GM18505 (cell line): ENCODE data around the gene GULP1.

Experiments
- ATAC-seq: cut with Tn5 transposase; IDR thresholded peaks from one replicate; pipeline ENCODE4 v1.9.1; 2021; ENCODE audit not compliant: unreplicated experiment
- POLR2A ChIP-seq: IDR thresholded peaks from 4 replicates; pipeline ENCODE4 v1.6.1; 2011; ENCODE audit warnings: borderline replicate concordance; ENCODE audit not compliant: insufficient read depth, insufficient read length; ENCODE audit errors: extremely low read depth

GULP1 gene

GRCh38 chr2:188395903-188396689 is 104.4 kb downstream of the GULP1 start:
- ATAC-seq: no peak
- no peak for TF ChIP-seq POLR2A

GRCh38 chr2:188399159-188399558 is 107.5 kb downstream of the GULP1 start:
- TF ChIP-seq POLR2A: no peak
- ATAC-seq: no peak

DNA sequence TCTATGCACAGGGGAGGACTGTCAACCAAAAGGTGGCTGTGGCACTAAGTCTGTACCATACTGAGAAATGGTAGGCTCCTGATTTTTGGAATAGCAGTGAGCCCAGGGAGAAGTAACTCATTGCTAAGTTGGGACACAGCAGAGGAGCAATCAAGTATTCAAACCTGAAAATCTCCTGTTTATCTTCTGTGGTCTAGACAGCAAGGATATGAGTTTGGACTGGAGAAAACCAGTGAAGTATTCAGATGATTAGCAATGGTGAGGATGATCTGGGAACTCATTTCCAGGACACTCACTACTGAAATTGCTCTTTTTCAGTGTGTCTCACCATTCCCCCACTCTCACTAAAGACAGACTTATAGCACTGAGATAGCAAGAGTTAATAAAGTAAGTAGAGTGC is 112.0 kb downstream of the GULP1 start:
- TF ChIP-seq POLR2A: no peak
- no peak for ATAC-seq

DNA sequence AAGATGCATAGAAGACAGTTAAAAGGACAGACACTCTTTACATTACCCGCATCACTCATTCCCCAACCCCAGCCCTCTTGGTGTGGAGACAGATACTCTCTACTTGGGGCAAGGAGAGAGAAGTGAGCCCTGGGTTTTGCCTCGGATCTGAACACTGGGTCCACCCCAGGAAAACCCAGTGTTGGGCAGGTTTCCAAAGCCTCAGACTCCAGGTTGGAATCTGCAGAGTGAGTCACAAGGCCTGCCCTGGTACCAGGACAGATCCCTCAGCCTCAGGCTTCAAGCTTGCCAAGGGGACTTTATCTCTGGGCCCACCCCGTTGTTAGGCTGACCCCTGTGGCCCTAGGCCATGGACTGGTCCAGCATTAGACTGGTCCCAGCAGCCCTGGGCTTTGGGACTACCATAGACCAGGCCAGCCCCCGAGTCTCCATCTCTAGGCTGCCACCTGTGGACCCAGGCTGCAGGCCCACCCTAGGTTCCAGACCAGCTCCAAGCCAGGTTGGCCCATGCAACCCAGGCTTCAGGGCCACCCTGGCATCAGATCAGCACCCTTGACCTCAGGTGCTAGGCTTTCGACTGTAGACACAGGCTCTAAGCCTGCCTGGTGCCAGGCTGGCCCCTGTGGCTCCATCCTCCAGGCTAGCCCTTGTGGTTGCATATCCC is 112.8 kb downstream of the GULP1 start:
- ATAC-seq: no peak
- no peak for TF ChIP-seq POLR2A

DNA sequence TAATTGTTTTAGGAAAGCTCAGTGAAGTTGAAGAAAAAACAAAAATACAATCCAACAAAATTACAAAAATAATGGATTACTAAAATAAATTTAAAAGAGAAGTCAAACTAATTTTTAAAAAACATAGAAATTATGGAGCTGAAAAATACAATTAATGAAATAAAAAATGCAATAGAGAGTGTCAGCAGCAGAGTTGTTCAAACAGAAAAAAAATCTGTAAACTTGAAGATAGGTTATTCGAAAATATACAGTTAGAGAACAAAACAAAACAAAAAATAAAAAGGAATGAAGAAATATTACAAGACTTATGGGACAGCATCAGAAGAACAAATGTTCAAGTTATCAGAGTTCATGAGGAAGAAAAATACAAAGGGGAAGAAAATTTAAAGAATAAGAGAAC is 114.7 kb downstream of the GULP1 start:
- no peak for TF ChIP-seq POLR2A
- ATAC-seq: no peak

GRCh38 chr2:188410504-188411235 is 119.0 kb downstream of the GULP1 start:
- TF ChIP-seq POLR2A: no peak
- ATAC-seq: no peak

DNA sequence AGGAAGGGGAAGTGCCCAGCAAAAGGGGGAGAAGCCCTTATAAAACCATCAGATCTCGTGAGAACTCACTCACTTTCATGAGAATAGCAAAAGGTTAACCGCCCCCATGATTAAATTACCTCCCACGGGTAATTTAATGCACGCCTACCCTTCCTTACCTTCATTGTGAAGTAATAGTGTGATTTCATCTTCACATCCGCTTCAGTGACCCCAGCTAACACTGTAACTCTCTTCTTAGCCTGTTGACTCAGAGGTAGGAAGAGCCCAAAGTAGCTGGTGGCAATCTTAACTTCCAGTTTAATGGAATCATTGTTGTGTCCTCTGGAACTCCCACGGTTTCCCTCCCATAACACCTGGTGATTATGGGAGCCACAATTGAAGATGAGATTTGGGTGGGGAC is 120.5 kb downstream of the GULP1 start:
- no peak for ATAC-seq
- TF ChIP-seq POLR2A: no peak

DNA sequence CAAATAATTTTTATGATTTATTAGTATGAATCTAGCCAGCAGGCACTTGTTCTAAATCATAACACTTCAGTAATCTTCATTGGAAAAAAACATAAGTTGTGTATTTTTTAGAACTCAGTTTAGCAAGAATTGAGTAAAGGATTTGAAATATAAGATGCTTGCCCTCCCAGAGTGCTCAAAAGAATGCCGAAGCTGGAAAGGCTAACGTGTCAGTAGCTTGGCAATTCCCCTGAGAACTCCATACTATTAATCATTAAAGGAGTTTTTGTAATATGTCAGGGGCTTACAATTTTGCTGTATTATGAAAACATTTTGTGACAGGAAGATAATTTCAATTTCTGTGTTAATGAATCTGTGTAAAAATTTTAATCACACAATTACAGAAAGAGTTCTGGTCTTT is 122.7 kb downstream of the GULP1 start:
- TF ChIP-seq POLR2A: no peak
- no peak for ATAC-seq

DNA sequence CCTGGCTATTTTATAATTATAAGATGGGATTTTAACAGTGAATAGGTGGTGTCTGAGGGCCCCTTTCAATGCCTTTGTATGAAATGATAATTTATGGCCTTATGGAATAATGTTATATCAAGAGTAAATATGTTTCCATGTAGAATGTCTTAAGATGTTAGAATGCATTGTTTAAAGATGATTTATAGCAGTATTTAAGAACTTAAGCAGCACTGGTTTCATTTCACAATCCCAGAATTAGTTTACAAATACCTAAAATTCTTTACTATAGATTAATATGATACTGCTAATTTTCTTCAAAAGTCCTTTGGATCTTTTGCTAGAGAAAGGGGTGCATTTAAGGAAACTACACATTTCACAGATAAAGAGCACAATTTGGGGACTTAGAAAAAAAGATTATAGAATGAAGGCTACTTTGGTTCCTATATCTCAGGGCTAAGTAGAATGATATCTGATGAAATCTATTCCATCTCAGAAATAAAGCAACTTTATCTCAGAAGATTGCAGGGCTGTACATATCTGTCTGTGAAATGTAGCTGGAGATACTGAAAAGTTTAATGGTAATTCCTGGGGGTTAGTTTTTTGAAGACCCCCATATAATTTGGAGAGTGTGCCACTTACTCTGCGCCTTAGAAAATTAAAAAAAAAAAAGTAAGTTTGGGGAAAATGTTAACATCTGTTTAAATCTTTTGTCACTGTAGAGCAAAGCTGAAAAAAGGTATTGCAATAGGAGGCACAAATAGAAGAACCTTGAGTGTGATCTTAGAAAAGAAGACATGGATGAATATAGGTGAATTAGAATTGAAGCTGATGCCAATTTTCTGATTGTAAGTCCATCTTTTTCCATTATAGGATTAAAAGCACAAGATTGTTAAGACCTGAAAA is 123.4 kb downstream of the GULP1 start:
- no peak for TF ChIP-seq POLR2A
- ATAC-seq: no peak

DNA sequence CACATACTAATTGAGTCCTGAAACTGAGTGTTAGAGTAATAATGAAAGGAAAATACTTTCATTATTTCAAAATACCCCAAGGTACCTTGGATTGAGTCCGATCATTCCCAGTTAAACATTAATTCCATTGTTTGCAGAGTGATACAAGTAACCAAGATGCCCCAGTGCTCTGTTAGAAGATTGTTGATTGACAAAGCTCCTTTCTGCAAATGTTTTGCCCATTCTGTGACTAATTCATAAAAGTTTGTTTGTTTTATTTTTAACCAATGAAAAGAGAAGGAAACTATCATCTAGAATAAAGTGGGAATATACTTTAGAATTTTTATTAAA is 124.0 kb downstream of the GULP1 start:
- no peak for ATAC-seq
- no peak for TF ChIP-seq POLR2A

GRCh38 chr2:188416367-188416766 is 124.7 kb downstream of the GULP1 start:
- no peak for TF ChIP-seq POLR2A
- ATAC-seq: no peak

DNA sequence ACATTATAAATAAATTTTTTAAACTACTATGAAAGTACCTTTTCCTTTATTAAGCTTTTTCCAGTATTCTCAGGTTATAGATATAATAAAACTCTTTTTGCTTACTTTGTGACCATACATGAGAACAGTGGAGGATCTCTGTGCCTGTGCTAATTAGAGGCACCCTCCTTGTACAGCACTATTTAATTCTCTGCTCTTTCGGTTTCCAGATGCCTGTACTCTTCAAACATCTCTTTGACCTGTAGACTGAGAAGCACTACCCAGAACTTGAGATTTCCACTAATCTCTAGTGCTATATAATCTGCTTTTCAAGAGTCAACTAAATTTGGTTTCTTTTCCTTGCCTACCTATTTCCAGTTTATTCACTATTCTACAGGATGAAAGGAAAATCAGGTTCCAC is 131.1 kb downstream of the GULP1 start:
- ATAC-seq: no peak
- no peak for TF ChIP-seq POLR2A

DNA sequence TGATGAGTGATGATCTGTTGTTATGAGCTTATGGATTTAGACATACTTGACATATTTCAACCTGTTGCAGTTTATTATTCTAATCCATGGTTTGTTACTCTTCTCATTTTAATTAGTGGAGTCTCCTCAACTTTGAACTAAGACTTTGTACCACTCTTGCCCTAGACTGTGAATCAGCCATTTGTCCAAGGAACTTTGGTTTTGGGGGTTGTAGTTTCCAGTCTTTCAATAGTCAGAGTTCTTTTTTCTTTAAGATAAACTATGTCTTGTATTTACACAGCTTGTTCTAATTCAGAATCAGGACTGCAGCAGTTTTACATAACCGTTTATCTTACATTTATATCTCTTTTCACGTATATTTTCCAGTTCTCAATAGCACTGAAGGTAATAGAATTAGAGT is 133.6 kb downstream of the GULP1 start:
- no peak for TF ChIP-seq POLR2A
- no peak for ATAC-seq

DNA sequence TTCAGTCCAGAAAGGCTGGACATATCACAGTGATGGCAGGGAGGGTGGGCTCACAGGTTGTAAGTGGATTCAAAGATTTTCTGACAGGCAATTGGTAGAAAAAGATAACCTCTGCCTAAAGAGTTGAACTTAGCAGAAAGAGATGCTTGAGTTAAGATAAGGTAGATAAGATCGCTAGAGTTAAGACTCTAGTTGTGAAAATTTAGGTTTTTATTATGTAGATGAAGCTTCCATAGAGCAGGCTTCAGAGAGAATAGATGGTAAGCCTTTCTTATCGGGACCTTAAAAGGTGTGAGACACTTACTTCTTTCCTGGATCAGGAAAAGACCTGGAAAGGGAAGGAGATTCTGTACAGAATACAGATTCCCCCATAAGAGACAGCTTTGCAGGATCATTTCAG is 134.4 kb downstream of the GULP1 start:
- TF ChIP-seq POLR2A: no peak
- ATAC-seq: no peak

GRCh38 chr2:188430705-188431104 is 139.0 kb downstream of the GULP1 start:
- no peak for TF ChIP-seq POLR2A
- ATAC-seq: no peak
